Upper lobe of left lung (tissue), 6 donors: ENCODE results near the gene EXT2. TPM values are rescaled to one million over a fixed set of nuclear protein-coding genes. Genes with fewer than 3 reads are reported as not detected.

Experiments
- ATAC-seq, 2 donors: fragments of 200-7000 bp; cut with Tn5 transposase; one replicate each; pipeline ENCODE4 v1.9.1; 2022; ENCODE audit warnings: mild to moderate bottlenecking in 2 of 2, moderate library complexity in 2 of 2; ENCODE audit not compliant: low FRiP score in 2 of 2
- DNase-seq, 2 donors: peaks; one replicate each; pipeline ENCODE4 v3.0.0-alpha.2; 2019 to 2020
- H3K27ac ChIP-seq, 4 donors: fragments of 200-600 bp; sonication (generic); one replicate each; pipeline ENCODE4 v1.5.1; 2016 to 2019
- H3K27me3 ChIP-seq, 4 donors: fragments of 200-600 bp; sonication (generic); one replicate each; pipeline ENCODE4 v1.5.1; 2017 to 2019
- H3K36me3 ChIP-seq, 4 donors: fragments of 200-600 bp; sonication (generic); one replicate each; pipeline ENCODE4 v1.5.1; 2016 to 2019
- H3K4me1 ChIP-seq, 4 donors: fragments of 200-600 bp; sonication (generic); one replicate each; pipeline ENCODE4 v1.5.1; 2018 to 2019
- H3K4me3 ChIP-seq, 4 donors: fragments of 200-600 bp; sonication (generic); one replicate each; pipeline ENCODE4 v1.5.1; 2017 to 2019; ENCODE audit warnings: mild to moderate bottlenecking in 2 of 4, moderate library complexity in 1 of 4
- H3K9me3 ChIP-seq, 4 donors: fragments of 200-600 bp; sonication (generic); one replicate each; pipeline ENCODE4 v1.5.1; 2018 to 2019
- EP300 ChIP-seq, 4 donors: sonication (generic); formaldehyde crosslinking; IDR thresholded peaks; one replicate each; pipeline ENCODE4 v1.5.1; 2017; ENCODE audit warnings: antibody characterized with exemption in 4 of 4, control low read depth in 2 of 4
- POLR2A ChIP-seq, 4 donors: fragments of 450-650 bp; IDR thresholded peaks; one replicate each; pipeline ENCODE4 v1.5.1; 2016 to 2017; ENCODE audit warnings: antibody characterized with exemption in 4 of 4, mild to moderate bottlenecking in 2 of 4
- POLR2AphosphoS5 ChIP-seq, 2 donors: sonication (generic); formaldehyde crosslinking; IDR thresholded peaks; one replicate each; pipeline ENCODE4 v1.5.1; 2017; ENCODE audit warnings: antibody characterized with exemption in 2 of 2
- WGBS, 2 donors: methylation state at CpG; one replicate each; pipeline ENCODE4 v1.1.5; 2017 to 2018; 5-methylcytosine and 5-hydroxymethylcytosine counted together
- total RNA-seq, 6 donors: library from RNA; depleted of rRNA in 4 of 6; stranded (reverse); fragments of >200 nt in 4 of 6; gene quantifications; one replicate each; pipeline versions ENCODE4 v1.1.0 to v1.2.1, GENCODE V29; 2016 to 2021
- TF ChIP-seq, protein P1 (sequence below), 6 experiments: fragments of 450-650 bp in 4 of 6; fragments of 200-600 bp in 2 of 6; sonication (generic) in 2 of 6; IDR thresholded peaks; one replicate each; pipeline ENCODE4 v1.5.1; 2016 to 2019; ENCODE audit warnings: antibody characterized with exemption in 6 of 6
- donor health status: DM: no; HTN: no; CAD: no; lungs with moderate emphysema.
- donor health status: DM: no; HTN: yes; CAD: no; lungs with severe emphysema.

Gene EXT2
- total RNA-seq, 6 donors from 2014 or later: 45.3 to 64.0 (median 57.4) TPM

DNA sequence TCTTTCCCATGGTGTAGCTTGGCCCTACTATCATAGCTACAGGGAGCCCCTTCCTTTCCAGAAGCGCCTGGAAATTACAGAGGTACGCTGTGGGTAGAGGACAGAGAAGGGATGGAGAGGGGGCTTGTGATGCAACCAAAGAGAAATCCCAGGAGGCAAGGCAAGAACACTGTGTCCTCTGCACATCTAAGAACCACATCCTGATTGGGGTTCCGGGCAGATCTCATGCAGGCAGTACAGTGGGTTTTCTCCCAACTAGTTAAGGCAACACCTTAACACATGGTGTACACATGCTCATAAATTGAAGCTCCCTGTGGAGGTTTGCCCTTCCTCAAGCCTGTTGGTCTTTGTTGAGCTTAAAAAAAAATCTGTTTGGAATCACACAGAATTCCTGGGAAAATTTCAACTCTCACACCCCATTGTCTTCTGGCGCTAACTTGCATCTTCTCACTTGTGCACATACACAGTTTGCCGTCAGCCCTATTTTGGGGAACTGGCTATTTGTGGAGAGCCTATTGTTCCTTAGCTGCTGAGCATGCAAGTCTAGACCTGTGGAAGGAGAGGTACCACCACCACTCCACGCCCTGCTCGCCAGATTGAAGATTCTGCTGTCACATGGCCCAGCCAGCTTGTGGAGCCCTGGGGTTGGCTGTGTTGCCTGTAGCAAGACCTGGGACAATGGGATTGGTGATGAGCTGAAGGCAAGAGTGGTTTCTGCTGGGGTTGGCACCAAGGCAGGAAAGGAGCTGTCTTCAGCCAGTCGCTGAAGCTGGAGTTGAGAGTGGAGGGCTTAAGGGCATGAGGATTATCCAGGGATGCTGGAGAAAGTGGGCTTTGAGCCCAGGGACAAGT lies 162.1 kb downstream of the EXT2 start:
- H3K4me1 ChIP-seq: no peaks in the 10 kb centered on the region
- no peaks in the 10 kb centered on the region for H3K36me3 ChIP-seq
- H3K27ac ChIP-seq: no peak overlapping the region
- TF ChIP-seq POLR2A (IDR thresholded peaks at IDR 0.05): no peak
- no peak for TF ChIP-seq EP300 (IDR thresholded peaks at IDR 0.05)
- TF ChIP-seq, protein P1, sequence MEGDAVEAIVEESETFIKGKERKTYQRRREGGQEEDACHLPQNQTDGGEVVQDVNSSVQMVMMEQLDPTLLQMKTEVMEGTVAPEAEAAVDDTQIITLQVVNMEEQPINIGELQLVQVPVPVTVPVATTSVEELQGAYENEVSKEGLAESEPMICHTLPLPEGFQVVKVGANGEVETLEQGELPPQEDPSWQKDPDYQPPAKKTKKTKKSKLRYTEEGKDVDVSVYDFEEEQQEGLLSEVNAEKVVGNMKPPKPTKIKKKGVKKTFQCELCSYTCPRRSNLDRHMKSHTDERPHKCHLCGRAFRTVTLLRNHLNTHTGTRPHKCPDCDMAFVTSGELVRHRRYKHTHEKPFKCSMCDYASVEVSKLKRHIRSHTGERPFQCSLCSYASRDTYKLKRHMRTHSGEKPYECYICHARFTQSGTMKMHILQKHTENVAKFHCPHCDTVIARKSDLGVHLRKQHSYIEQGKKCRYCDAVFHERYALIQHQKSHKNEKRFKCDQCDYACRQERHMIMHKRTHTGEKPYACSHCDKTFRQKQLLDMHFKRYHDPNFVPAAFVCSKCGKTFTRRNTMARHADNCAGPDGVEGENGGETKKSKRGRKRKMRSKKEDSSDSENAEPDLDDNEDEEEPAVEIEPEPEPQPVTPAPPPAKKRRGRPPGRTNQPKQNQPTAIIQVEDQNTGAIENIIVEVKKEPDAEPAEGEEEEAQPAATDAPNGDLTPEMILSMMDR (IDR thresholded peaks at IDR 0.05): no peak
- no peak for TF ChIP-seq POLR2AphosphoS5 (IDR thresholded peaks at IDR 0.05)
- no peak for DNase-seq
- no peak overlapping the region for H3K4me3 ChIP-seq
- H3K9me3 ChIP-seq: peaks cover 0 to 9% (median 7%) of the 10 kb centered on the region in 4 donors
- H3K27me3 ChIP-seq: no peaks in the 10 kb centered on the region
- WGBS, 2 donors: 94 to 97% methylated on average over 8 of the region's 8 CpGs
- no peak for ATAC-seq

DNA sequence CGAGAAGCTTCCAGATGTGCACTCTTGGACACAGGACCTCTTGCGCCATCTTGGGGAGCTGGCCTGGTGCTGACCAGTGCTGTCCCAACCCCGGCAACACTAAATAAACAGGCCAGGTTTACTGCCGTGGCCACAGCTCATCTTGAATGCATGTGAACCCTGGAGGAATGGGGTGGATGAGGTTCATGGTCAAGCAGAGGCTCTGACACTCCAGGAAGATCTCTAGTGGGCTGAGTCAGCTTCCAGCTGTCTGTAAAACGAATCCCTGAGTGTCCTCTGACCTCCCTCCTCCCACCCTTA lies 162.7 kb downstream of the EXT2 start:
- WGBS, 2 donors: 79 to 84% methylated on average over 5 of the region's 5 CpGs
- no peaks in the 10 kb centered on the region for H3K36me3 ChIP-seq
- H3K27ac ChIP-seq: no peak overlapping the region
- TF ChIP-seq, protein P1 (IDR thresholded peaks at IDR 0.05): no peak
- TF ChIP-seq EP300 (IDR thresholded peaks at IDR 0.05) (no peak), POLR2A (IDR thresholded peaks at IDR 0.05) (no peak), POLR2AphosphoS5 (IDR thresholded peaks at IDR 0.05) (no peak)
- H3K9me3 ChIP-seq: peaks cover 0 to 3% (median 1%) of the 10 kb centered on the region in 4 donors
- H3K4me3 ChIP-seq: no peak overlapping the region
- no peak for DNase-seq
- no peak for ATAC-seq
- no peaks in the 10 kb centered on the region for H3K4me1 ChIP-seq
- H3K27me3 ChIP-seq: no peaks in the 10 kb centered on the region

DNA sequence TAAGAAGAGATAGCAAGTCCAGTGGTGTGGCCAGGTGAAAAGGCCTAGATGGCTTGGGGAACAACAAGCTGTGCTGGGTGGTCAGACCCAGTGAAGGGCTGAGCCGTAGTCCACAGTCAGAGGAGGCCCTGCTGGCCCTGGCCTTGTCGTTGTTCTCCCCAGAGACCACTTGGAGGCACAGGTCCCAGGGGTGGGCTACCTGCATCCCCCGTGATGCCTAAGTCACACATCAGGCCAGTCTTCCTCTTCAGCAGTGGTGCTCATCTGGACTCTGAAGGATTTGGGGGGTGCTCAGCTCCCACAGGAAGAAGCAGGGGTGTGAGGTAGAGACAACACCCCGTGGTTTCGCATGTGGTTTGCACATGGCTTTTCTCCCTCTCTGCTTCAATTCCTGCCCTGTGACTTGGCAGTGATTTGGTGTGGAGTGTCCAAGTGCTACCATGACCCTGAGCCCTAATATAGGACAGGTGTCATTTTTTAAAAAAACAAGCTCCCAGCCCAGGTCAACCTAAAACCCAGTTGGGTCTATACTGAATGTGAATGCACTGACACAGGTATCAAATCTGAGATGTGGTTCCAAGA lies 163.5 kb downstream of the EXT2 start:
- no peak for ATAC-seq
- H3K4me1 ChIP-seq: no peaks in the 10 kb centered on the region
- no peak overlapping the region for H3K4me3 ChIP-seq
- H3K36me3 ChIP-seq: no peaks in the 10 kb centered on the region
- TF ChIP-seq, protein P1 (IDR thresholded peaks at IDR 0.05): no peak
- no peak for TF ChIP-seq EP300 (IDR thresholded peaks at IDR 0.05)
- no peak for TF ChIP-seq POLR2A (IDR thresholded peaks at IDR 0.05)
- no peak for TF ChIP-seq POLR2AphosphoS5 (IDR thresholded peaks at IDR 0.05)
- no peaks in the 10 kb centered on the region for H3K27me3 ChIP-seq
- H3K27ac ChIP-seq: no peak overlapping the region
- 82 to 88% methylated on average over 4 to 5 of the region's 5 CpGs for WGBS, 2 donors
- DNase-seq: no peak
- no peaks in the 10 kb centered on the region for H3K9me3 ChIP-seq

DNA sequence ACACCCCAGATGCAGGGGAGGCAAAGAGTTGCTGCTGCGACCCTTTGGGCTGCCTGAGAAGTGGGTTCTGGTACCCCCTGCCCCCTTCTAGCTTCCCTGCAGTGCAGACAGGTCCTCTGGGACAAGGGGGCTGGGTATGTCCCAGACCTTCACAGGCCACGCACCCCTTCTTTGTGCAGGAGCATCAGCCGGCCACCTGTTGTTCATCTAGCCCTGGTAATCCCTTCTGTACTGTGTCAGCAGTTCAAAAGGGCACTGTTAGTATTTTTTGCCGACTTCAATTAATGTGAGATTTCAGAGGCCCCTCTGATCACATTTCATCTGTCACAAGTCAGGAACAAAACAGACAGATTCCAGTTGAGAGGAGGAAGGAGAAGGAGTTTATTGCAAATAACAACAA lies 164.6 kb downstream of the EXT2 start:
- TF ChIP-seq POLR2AphosphoS5 (IDR thresholded peaks at IDR 0.05) (no peak), EP300 (IDR thresholded peaks at IDR 0.05) (no peak), POLR2A (IDR thresholded peaks at IDR 0.05) (no peak)
- TF ChIP-seq, protein P1 (IDR thresholded peaks at IDR 0.05): no peak
- H3K9me3 ChIP-seq: no peaks in the 10 kb centered on the region
- no peak for ATAC-seq
- H3K4me1 ChIP-seq: no peaks in the 10 kb centered on the region
- no peak overlapping the region for H3K4me3 ChIP-seq
- 77 to 83% methylated on average over 4 of the region's 4 CpGs for whole genome bisulfite sequencing, 2 donors
- no peak for DNase-seq
- no peaks in the 10 kb centered on the region for H3K27me3 ChIP-seq
- H3K36me3 ChIP-seq: no peaks in the 10 kb centered on the region
- H3K27ac ChIP-seq: no peak overlapping the region
